NCI-H1105 (cell line): ENCODE data around the gene CCDC106.

Source experiments
- DNase-seq: peaks from one replicate; lab custom pipeline; 2025; lab: John Stamatoyannopoulos, UW

Gene CCDC106

GRCh38 chr19:55652311-55653128 lies 4.5 kb downstream of the CCDC106 start:
- DNase-seq, result no peak

GRCh38 chr19:55653651-55654322 lies 5.8 kb downstream of the CCDC106 start:
- peak; percentile 99 for DNase-seq

GRCh38 chr19:55654323-55654867 lies 6.4 kb downstream of the CCDC106 start:
- peak; percentile 99 for DNase-seq

GRCh38 chr19:55654868-55655647 lies 7.0 kb downstream of the CCDC106 start, which contains the start of gene U2AF2:
Gene U2AF2, plus strand, starts transcription at chr19:55655035. Its CDS starts 70 bp downstream, at chr19:55655105.
- peak; percentile 94 for DNase-seq

- no peak for DNase-seq
Observed at GRCh38 chr19:55655648-55656040, 7.6 kb downstream of the CCDC106 start.

GRCh38 chr19:55656552-55656951 lies 8.5 kb downstream of the CCDC106 start:
- no peak for DNase-seq

- no peak for DNase-seq
Observed at GRCh38 chr19:55656988-55657747, 9.2 kb downstream of the CCDC106 start.

- DNase-seq, result no peak
Observed at GRCh38 chr19:55658846-55659459, 10.9 kb downstream of the CCDC106 start.

- DNase-seq, result no peak
Observed at GRCh38 chr19:55659822-55660221, 11.8 kb downstream of the CCDC106 start.

GRCh38 chr19:55660404-55660803 lies 12.4 kb downstream of the CCDC106 start:
- DNase-seq, result no peak

- DNase-seq, result no peak
Observed at GRCh38 chr19:55660991-55661390, 13.0 kb downstream of the CCDC106 start.

- no peak for DNase-seq
Observed at GRCh38 chr19:55661826-55662225, 13.8 kb downstream of the CCDC106 start.

- DNase-seq, result no peak
Observed at GRCh38 chr19:55663846-55664536, 16.0 kb downstream of the CCDC106 start.

- no peak for DNase-seq
Observed at GRCh38 chr19:55666343-55667005, 18.5 kb downstream of the CCDC106 start.

GRCh38 chr19:55667006-55667381 lies 19.0 kb downstream of the CCDC106 start:
- DNase-seq, result no peak

- no peak for DNase-seq
Observed at GRCh38 chr19:55667511-55667910, 19.5 kb downstream of the CCDC106 start.

GRCh38 chr19:55667958-55668357 lies 19.9 kb downstream of the CCDC106 start:
- DNase-seq, result no peak

GRCh38 chr19:55668603-55669348 lies 20.8 kb downstream of the CCDC106 start:
- DNase-seq, result no peak
